GM21447 (cell line): ENCODE data around the gene HES7.

Source experiments
- ATAC-seq: cut with Tn5 transposase; IDR thresholded peaks from one replicate; pipeline ENCODE4 v1.9.1; 2021; ENCODE audit not compliant: unreplicated experiment

Gene HES7

DNA sequence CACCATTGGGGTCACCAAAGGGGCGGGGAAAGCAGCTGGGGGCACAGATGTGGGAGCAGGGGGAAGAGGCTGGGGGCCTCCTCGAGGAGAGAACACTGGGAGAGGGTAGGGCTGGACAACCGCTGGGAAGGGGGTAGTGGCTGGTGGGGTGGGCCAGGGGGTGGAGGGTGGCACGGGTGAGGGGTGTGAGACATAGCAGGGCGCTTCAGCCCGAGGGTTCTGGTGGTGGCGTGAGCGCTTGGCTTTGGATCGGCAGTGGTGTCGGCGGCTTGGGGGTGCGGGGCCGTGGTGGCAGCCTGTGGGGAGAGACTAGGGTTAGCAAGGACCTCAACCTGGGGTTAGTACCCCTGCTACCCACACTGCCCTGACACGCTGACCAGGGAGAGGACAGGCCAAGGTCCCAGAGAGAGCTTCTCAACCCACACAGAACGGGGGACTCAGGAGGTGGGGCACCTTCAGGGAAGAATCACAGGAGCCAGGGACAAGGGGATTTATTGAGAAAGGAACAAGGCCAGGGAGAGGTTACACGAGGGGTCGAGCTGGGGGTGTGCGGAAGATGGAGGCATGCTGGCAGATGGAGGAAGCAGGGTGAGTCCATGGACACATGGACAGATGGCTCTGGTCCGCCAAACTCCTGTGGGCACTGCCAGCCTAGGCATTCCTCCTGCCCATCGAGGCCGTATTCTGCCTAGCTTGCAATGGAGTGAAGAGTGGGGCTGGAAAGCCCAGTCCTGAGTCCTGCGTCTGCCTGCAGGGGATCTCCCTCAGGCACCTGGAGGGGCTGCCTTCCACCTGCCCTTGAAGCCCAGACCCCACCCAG, 19.9 kb upstream of the HES7 start:
- ATAC-seq, result no peak

DNA sequence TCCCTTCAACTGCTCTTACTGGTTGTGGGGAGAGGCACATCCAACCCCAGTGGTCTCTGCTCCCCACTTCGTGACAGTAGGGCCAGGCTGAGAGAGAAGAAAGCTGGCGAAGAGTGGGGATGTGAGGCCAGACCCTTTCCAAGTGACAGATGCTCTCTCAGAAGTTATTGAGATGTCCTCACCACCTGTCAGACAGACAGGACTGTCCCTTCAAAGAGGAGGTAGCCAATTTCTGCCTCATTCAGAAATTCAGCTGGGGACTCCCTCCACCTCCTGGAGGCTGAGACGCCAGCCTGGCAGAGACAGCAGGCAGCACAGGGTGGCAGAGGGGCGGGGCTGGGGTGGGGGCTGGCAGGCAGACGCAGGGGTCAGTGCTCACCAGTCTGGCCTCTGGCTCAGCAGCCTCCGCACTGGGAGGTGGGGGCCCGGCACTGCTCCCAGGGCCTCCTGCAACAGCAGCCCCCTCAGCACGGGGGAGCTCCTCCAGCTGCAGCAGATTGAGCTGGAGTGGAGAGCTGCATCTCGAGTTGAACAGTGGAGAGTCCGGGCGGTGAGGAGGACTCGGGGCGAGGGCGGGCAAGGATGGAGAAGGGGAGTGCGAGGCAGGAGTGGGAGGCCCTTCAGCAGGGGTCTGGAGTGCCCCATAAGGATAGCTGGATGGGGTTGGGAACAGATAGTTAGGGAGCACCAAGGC, 19.1 kb upstream of the HES7 start:
- ATAC-seq, result no peak

DNA sequence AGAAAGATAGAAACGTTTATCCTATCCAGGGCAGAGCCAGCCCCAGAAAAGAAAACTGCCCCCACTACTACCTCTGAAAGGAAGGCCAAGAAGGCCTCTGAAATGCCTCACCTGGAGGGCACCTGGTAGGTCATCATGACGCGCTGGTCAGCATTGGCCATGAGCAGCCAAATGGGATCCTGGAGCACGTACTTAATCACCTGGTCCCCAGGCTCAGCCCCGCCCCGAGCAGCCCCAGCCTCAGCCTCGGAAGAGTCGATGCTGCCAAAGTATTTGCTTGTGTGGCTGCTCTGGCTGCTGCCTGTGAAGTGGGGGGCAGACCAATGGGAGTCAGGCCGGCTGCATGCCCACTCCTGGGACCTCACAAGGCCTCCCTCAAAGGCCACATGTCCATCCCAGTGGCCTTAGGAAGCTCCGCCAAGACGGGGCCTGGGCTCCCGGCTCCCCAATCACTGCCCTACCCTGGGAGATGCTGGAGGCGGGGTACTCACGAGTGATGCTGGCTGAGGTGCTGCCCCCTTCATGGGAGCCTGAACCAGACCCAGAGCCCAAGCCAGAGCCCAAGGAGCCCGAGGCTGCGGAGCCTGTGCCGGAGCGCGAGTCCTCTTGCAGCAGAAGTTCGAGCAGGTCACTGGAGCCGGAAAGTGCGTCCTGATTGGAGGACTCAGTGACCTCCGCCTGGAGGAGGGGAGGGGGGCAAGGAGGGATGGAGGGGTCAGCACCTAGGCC, 18.4 kb upstream of the HES7 start:
- no peak for ATAC-seq

DNA sequence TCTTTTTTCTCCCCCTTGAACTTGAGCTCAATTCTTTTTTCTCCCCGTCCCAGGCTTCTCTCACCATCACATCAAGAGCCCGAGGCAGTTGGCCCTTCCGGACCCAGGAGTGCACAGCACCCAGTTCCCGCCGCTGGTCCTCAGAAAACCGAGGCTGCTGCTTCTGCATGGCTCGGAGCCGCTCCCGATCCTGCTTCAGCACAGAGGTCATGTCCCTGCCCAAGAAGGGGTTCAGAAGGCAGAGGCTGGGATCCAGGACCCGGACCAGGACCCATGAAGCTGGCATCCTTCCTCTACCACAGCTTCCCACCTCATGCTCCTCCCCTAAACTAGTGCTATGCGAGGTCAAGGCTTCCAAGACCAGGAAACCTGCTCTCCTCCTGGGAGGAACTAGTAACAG, 17.8 kb upstream of the HES7 start:
- no peak for ATAC-seq

DNA sequence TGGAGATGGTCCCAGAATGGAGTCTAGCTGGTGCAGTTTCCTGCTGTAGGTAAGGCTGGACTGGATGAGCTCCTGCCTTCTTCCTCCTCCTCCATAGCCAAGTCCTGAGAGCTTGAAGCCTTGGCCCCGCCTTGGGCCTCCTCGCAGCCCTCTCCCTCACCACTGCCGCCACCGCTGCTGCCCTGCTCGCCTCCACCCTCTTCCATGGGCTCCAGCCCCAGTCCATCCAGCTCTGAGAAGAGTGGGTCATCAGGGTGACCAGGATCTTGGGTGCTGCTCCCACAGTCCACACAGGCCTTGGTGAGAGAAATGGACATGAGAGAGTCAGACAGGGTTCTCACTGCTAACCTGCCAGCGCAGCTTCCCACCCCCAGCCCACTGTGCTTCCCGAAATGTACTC, 17.1 kb upstream of the HES7 start:
- no peak for ATAC-seq

DNA sequence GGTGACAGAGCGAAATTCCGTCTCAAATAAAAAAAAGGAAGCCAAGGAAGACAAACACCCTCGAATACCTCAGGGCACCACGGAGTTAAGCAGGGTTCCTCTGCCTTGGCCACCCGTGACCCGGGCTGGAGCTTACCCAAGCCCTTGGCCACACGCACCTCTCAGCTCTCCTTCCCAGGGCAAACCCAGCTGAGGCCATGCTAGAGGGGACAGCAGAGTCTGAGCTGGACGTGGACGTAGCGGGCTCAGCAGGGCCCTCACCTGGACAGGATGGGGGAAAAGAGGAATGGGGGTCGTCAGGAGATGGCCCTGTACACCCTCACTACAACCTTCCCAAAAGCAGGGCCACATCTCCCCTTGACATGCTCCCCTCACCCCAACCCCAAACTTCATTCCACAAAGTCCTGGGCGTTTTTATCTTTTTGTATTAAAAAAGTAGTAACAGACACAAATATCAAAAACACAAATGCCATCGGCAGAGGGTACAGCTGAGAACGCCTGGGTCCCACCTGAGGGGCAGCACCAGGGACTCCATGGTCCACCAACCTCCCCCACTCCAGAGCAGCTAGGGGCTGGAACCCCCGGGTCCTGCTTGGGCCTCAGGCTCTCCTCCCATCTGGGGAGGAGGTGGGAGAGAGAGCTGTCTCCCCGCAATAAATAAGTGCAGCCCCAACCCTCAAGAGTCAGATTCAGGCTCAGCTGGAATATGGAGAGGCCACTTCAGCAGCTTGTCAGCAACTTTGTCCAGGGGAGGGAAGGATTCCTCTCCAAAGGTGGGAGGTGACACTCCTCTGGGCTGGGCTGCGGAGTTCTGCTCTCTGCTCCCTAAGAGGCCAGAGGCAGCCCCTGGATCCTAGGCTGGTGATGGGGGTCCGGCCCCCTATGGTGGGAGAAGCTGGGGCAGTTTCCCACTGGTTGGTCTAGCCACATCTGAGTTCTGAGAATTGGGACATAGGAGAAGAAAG, 16.4 kb upstream of the HES7 start:
- ATAC-seq, result no peak

DNA sequence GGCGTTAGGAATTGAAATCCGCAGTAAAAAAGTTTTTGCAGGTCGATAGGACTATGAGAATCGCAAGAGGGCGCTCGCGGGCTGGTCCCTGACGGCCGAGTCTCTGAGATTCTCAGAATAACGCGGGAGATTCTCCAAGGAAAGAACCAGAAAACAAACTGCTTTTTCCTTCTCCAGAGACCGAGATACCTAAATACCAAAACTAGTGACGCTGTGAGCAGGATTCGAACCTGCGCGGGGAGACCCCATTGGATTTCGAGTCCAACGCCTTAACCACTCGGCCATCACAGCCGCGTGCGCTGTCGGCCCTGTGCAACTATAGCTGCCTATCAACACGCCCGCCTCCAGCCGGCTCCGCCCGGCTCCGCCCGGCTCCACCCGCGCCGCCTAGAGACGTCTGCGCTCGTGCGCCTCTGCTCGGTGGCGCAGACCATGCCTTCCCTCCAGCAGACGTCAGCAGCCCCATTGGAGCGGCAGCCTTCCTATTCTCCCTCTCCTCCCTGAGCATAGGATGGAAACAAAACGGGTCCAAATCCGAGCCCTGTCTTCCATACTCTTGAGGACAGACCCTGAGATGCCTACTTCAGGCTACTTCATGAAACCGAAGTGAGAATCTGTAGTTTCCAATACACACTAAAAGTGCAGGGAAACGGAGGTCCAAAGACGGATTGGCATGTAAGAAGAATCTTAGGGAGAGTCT, 14.9 kb upstream of the HES7 start:
- ATAC-seq, result peak; percentile 71

DNA sequence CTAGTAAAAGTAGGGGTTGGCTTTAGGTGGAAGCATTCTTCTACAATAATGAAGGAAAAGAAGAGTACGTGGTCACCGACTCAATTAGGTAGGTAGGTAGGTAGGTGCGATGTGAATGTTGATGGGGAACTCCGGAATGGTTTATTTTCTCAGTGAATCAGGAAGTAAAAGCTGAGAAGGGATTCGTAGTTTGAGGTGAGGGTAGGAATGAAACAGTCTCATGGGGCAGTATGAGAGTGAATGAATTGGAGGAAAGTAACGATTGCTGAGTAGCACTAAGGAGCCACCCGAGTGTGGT, 14.4 kb upstream of the HES7 start:
- ATAC-seq, result no peak

DNA sequence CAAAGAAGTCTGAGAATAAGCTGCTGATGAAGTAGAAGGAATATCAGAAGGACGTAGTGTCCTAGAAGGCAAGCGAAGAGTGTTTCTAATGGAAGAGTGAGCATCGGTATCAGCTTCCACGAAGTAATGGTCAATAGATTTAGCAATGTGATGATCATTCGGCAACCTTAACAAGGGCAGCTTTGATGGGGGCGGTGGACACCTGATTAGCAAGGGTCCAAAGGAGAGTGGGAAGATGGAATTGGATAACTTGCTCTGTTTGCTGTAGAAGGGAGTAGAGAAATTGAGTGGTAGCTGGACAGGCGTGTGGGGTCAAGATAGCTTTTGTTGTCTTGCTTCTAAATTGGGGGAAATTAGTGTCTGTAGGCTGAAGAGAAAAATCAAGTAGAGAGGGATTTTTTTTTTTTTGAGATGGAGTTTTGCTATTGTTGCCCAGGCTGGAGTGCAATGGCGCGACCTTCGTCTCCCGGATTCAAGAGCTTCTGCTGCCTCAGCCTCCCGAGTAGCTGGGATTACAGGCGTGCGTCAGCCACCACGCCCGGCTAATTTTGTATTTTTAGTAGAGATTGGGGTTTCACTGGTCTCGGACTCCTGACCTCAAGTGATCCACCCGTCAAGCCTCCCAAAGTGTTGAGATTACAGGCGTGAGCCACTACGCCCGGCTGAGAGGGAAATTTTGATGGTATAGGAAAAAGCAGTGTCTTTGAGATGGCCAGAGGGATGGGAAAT, 13.9 kb upstream of the HES7 start:
- ATAC-seq, result no peak

DNA sequence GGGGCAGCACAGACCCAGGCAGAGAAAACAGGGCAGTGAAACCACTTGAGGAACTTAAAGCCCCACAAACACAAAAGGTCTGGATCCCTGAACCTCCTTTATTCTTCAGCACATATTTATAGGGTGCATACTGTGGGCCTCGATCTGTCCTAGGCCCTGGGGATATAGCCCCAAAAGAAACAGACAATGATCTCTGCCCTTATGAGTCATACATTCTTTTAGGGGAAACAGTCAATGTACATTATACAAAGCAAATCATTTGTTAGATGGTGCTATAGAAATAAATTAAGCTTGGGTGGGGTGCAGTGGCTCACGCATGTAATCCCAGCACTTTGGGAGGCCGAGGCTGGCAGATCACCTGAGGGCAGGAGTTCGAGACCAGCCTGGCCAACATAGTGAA, 10.0 kb upstream of the HES7 start:
- ATAC-seq, result no peak

DNA sequence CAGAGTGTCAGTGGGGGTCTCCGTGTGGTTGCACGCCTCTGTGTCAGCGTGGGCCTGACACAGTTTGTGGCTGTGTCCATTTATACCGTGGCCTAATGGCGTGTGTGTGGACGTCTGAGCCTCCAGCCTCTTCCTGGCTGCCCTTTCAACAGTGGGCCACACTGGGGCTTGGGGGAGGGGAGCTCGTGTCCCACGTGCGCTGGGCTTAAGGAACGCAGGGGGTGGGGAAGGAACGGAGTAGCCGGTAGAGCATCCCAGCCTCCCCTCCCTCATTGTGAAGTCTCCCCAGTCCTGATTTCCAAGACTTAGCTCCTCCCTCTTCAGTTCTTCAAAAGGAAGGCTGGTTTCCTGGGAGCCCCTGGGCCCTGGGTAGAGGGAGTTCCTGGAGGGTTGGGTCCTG, 9.5 kb upstream of the HES7 start:
- ATAC-seq, result no peak

DNA sequence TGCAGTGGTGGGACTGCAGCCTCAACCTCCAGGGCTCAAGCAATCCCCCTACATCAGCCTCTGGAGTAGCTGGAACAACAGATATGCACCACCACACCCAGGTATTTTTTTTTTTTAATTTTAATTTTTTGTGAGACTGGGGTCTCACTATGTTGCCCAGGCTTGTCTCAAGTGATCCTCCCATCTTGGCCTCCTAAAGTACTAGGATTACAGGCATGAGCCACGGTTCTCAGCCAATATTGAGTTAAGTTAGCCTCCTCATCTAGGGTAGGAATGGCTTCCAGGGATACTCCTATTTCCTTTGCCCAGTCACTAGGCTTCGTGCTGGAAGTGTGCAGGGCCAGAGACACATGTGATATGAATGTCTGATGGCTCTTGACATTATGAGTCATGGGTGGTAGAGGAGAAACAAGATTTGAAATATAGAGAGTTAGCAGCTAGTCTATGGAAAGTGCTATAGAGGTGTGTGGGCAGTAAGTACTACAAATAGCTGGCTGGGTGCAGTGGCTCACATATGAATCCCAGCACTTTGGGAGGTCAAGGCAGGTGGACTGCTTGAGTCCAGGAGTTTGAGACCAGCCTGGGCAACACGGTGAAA, 8.0 kb upstream of the HES7 start:
- no peak for ATAC-seq

DNA sequence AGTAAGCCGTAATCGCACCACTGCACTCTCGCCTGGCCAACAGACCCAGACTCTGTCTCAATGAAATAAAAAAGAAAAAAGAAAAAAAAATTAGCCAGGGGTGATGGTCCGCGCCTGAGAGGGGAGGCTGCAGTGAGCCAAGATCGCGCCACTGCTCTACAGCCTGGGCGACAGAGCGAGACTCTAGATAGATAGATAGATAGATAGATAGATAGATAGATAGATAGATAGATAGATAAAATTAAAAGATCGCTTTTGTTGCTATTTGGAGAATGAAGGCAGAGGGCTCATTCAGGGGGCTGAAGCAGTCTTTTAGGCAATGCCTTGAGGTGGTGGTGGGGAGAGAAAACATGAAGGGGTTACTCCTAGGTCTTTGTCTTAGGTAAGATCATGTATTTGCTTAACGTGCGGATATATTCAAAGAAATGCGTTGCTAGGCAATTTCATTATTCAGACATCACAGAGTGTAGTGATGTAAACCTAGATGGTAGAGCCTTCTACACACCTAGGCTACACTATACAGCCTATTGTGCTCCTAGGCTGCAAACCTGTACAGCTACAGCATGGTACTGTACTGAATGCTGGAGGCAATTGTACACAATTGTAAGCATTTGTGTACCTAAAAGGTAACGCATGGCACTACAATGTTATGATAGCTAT, 4.3 kb upstream of the HES7 start:
- ATAC-seq, result no peak

DNA sequence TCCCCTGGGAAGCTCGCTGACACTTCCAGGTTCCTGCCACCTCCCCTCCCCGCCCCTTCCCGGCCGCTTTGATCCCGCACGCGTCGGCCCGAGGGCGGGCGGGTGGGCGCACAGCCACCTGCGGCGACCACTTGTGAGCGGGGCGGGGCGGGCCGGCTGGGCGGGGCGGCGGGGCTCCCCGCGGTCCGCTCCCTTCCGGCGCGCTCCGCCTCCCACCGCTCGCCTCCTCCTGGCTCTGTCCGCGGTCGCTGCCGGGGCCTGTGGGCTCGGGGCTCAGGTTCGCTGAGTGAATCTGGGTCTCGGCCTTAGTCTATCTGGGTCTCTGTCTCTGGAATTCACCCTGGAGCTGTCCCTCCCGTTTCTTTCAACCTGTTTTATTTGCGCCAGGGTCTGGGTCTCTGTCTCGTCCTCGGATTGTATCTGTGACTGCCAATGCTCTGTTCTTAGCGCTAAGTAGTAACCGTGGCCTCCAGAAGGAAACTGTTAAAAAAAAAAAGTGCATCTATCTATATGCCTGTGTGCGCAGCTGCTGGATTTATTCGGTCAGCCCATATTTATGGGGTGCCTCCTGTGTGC, 2.7 kb upstream of the HES7 start:
- ATAC-seq, result no peak

DNA sequence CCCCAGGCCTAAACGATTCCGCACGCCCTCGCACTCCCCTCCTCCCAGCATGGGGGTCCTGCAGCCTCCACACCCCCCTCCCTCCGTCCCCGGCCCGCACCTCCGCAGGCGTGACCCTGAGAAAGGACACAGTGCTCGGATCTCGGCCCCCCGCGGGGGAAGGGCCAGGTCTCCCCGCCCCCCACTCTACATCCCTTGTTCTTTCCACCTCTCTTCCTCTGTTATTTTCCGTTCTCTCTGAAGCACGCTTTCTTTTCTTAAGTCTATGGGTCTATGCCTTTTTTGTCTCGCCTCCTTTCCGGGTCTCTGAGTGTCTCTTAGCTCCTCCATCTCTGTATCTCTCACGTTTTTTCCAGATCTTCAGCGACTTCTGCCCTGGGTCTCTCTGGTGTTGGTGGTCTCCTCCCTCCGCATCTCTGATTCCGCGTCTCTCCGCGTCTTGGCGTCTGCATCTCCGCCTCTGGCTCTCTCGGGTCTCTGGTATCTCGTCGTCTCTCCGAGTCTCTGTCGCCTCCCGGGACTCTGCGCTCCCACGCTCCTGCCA, 2.1 kb upstream of the HES7 start:
- no peak for ATAC-seq

DNA sequence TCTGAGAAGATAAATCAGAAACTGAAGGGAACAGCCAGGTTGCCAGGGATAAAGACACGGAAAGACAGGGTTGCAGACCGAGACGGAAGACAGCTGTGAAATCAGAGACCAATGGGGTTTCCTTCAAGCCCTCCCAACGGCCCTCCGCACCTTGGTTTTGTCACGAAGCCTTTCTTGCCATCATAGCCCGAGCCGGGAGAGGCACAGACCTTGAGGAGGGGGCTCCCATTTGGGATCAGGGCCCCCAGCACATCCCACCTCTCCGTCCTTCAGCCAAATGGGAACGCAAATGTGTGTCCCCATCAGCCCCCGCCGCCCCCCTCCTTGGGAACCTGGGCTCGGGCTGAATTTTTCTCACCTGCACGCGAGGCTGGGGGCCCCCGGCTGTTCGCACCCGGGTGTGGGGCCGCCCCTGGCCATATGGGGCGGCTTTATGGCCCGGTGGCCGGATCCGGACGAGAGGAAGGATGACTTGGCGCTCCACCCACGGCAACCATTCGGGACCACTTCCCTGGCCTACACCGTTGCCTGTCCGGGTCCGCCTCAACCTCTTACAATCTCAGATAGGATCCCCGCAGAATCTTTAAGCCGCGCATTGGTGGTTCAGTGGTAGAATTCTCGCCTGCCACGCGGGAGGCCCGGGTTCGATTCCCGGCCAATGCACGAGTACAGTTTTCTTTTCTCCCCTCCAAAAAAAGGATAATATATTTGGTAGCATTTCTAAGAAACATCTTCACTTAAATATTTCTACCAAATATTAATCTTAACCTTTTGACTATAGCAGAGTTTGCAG, 1.4 kb upstream of the HES7 start:
- peak; percentile 25 for ATAC-seq

DNA sequence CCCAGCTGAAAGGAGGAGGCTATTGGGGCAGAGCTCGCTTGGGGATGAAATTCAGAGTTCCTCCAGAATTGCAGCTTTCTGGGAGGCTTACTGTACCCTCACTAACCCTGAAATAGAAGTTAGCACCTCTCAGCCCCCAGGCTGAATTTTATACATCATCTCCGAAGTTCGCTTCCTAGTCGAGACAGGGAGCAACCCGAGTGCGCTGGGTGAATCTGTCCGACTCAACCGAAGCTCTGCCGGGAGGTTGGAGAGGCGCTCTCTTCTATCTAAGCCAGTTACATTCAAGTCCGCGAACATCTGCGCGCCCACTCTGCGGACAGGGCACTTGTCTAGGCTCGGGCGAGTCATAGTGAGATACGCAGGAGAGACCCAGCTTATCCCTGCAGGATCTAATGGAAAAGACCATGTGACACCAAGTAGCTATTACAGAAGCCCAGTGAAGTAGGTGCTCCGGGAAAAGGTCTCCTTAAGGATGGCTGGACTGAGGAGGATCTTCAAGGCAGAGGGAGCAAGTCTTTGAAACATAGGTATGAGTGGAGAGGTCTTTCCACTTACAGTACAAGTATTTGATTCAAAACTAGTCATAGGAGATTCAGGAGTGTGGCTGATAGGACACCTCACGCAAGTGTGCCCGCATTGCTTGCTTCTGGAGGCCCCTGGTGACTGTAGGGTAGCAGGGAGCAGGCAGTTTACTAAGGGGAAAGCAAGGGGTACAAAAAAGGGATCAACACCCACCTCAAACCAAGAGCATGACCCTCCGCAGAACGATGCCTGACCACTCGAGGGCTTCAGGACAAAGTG, 646 bp upstream of the HES7 start:
- ATAC-seq, result no peak
